ENCODE data around the gene SPON1. TPM values are rescaled to one million over a fixed set of nuclear protein-coding genes. Genes with fewer than 3 reads are reported as not detected.

SPON1 gene
- total and polyA plus RNA-seq, 4 donors, result 0.72 to 4.9 (median 1.2) TPM

DNA sequence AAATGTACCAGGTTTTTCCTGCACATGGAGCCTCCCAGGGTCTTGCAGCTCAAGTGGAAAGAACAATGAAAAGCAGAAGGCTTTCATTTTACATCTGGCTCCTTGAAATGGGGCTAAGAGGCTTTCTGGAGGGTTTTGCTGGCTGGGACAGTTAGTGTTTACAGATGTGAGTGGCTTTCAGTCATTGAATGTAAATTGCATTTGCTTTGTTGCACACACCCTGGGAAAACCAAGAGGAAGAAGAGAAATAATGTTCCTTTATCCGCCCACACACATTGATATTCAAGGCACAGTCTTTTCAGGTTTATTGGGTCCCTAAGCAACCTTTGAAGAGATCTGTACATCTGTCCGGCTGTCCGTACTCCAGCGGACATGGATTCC is 144.5 kb downstream of the SPON1 start (continued):
- TF ChIP-seq TAF1 (conservative IDR thresholded peaks at IDR 0.05), result no peak
- TF ChIP-seq, protein P1, sequence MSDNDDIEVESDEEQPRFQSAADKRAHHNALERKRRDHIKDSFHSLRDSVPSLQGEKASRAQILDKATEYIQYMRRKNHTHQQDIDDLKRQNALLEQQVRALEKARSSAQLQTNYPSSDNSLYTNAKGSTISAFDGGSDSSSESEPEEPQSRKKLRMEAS (IDR thresholded peaks at IDR 0.05), result no peak
- no peak for TF ChIP-seq HNF4A (conservative IDR thresholded peaks at IDR 0.05)

DNA sequence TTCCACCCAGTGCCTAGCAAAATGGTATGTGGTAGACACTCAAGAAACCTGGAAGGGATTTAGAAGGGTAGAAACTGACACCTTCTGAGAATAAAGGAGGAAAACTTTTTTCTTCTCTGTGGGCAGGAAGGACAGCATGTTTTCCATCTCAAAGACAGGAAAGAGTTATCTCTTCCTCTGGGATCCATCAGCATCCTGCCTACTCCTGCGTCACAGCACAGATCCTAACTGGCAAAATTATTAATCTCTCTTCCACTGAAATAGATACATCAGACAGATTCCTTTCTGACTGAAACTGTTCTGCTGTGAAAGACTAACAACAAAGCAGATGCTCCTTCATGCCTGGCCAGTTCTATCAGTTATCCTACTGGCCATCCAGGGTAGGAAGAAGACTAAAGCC is 147.2 kb downstream of the SPON1 start:
- H3K4me3 ChIP-seq (ENCODE audit: low read depth in 1 of 3, low read length in 3 of 3), result no peak overlapping the region
- no peak overlapping the region for H3K9ac ChIP-seq (ENCODE audit: low read depth in 1 of 2, low read length in 2 of 2)
- H3K9me3 ChIP-seq (ENCODE audit: control insufficient read depth in 4 of 4, low read length in 3 of 4), result no peaks in the 10 kb centered on the region
- WGBS, result 84% methylated on average over 1 of the region's 1 CpG
- peaks cover 0 to 14% (median 0%) of the 10 kb centered on the region in 4 donors for H3K27me3 ChIP-seq (ENCODE audit: control insufficient read depth in 4 of 4, insufficient read depth in 4 of 4, low read length in 3 of 4)
- no peak for DNase-seq (ENCODE audit: low spot score)
- TF ChIP-seq ZBTB33 (IDR thresholded peaks at IDR 0.05), result no peak
- no peak for TF ChIP-seq JUND (IDR thresholded peaks at IDR 0.05)
- no peak for TF ChIP-seq HNF4G (IDR thresholded peaks at IDR 0.05)
- no peak for TF ChIP-seq RXRA (IDR thresholded peaks at IDR 0.05)
- TF ChIP-seq, protein P2, sequence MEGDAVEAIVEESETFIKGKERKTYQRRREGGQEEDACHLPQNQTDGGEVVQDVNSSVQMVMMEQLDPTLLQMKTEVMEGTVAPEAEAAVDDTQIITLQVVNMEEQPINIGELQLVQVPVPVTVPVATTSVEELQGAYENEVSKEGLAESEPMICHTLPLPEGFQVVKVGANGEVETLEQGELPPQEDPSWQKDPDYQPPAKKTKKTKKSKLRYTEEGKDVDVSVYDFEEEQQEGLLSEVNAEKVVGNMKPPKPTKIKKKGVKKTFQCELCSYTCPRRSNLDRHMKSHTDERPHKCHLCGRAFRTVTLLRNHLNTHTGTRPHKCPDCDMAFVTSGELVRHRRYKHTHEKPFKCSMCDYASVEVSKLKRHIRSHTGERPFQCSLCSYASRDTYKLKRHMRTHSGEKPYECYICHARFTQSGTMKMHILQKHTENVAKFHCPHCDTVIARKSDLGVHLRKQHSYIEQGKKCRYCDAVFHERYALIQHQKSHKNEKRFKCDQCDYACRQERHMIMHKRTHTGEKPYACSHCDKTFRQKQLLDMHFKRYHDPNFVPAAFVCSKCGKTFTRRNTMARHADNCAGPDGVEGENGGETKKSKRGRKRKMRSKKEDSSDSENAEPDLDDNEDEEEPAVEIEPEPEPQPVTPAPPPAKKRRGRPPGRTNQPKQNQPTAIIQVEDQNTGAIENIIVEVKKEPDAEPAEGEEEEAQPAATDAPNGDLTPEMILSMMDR (IDR thresholded peaks at IDR 0.05; ENCODE audit: low read depth, low read length, missing input control), result no peak
- no peak for TF ChIP-seq TAF1 (conservative IDR thresholded peaks at IDR 0.05)
- TF ChIP-seq, protein P3, sequence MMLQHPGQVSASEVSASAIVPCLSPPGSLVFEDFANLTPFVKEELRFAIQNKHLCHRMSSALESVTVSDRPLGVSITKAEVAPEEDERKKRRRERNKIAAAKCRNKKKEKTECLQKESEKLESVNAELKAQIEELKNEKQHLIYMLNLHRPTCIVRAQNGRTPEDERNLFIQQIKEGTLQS (IDR thresholded peaks at IDR 0.05), result no peak
- no peak for TF ChIP-seq RAD21 (IDR thresholded peaks at IDR 0.05)
- no peak for TF ChIP-seq YY1 (IDR thresholded peaks at IDR 0.05)
- TF ChIP-seq, protein P1 (IDR thresholded peaks at IDR 0.05), result no peak
- TF ChIP-seq GABPA (IDR thresholded peaks at IDR 0.05 in 1 of 2, conservative IDR thresholded peaks at IDR 0.05 in 1 of 2), result no peak
- no peak for TF ChIP-seq SP1 (IDR thresholded peaks at IDR 0.05)
- no peak for TF ChIP-seq EGR1 (IDR thresholded peaks at IDR 0.05; ENCODE audit: low read depth in 2 of 2)
- TF ChIP-seq HNF4A (conservative IDR thresholded peaks at IDR 0.05), result no peak
- H3K4me1 ChIP-seq (ENCODE audit: control insufficient read depth in 4 of 4, insufficient read depth in 4 of 4, low read length in 3 of 4), result peaks cover 0 to 7% (median 5%) of the 10 kb centered on the region in 4 donors
- no peak overlapping the region for H3K27ac ChIP-seq (ENCODE audit: low read depth in 1 of 2, low read length in 2 of 2)
- H3K36me3 ChIP-seq (ENCODE audit: control insufficient read depth in 4 of 4, insufficient read depth in 3 of 4, low read depth in 1 of 4, low read length in 3 of 4), result no peaks in the 10 kb centered on the region

DNA sequence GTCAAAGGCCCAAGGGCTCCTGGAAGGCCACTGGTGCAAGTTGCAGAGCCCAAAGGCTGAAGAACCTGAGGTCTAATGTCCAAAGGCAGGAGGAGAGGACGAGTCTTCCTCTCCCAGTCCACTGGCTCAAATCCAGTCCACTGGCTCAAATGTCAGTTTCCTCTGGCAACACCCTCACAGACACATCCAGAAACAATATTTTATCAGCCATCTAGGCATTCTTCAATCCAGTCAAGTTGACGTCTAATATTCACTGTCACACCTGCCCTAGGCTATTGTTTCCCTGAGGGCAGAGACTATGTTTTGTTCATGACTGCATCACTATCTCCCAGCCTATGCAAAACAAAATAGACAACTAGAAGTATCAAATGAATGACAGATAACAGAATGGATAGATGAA is 148.1 kb downstream of the SPON1 start:
- peaks cover 0 to 10% (median 8%) of the 10 kb centered on the region in 4 donors for H3K4me1 ChIP-seq (ENCODE audit: control insufficient read depth in 4 of 4, insufficient read depth in 4 of 4, low read length in 3 of 4)
- no peak overlapping the region for H3K4me3 ChIP-seq (ENCODE audit: low read depth in 1 of 3, low read length in 3 of 3)
- H3K9ac ChIP-seq (ENCODE audit: low read depth in 1 of 2, low read length in 2 of 2), result no peak overlapping the region
- no peaks in the 10 kb centered on the region for H3K36me3 ChIP-seq (ENCODE audit: control insufficient read depth in 4 of 4, insufficient read depth in 3 of 4, low read depth in 1 of 4, low read length in 3 of 4)
- no peak overlapping the region for H3K27ac ChIP-seq (ENCODE audit: low read depth in 1 of 2, low read length in 2 of 2)
- H3K27me3 ChIP-seq (ENCODE audit: control insufficient read depth in 4 of 4, insufficient read depth in 4 of 4, low read length in 3 of 4), result peaks cover 0 to 14% (median 0%) of the 10 kb centered on the region in 4 donors
- 60% methylated on average over 2 of the region's 2 CpGs for WGBS
- no peak for DNase-seq (ENCODE audit: low spot score)
- no peak for TF ChIP-seq HNF4A (conservative IDR thresholded peaks at IDR 0.05)
- no peak for TF ChIP-seq ZBTB33 (IDR thresholded peaks at IDR 0.05)
- no peak for TF ChIP-seq NR2F2 (IDR thresholded peaks at IDR 0.05)
- TF ChIP-seq RAD21 (IDR thresholded peaks at IDR 0.05), result no peak
- TF ChIP-seq SP1 (IDR thresholded peaks at IDR 0.05), result no peak
- no peak for TF ChIP-seq GABPA (IDR thresholded peaks at IDR 0.05 in 1 of 2, conservative IDR thresholded peaks at IDR 0.05 in 1 of 2)
- no peaks in the 10 kb centered on the region for H3K9me3 ChIP-seq (ENCODE audit: control insufficient read depth in 4 of 4, low read length in 3 of 4)
